ENCODE measurements around the gene TRPM3. TPM values are rescaled to one million over a fixed set of nuclear protein-coding genes. Genes with fewer than 3 reads are reported as not detected.

The TRPM3 gene
- total RNA-seq, 2 experiments from 2014 or later = not detected

- no peaks in the 10 kb centered on the region for H3K36me3 ChIP-seq (ENCODE audit: insufficient read depth, low read length)
- DNase-seq (no peak), ATAC-seq (ENCODE audit: poor library complexity) (no peak)
- no peak overlapping the region for H3K4me3 Mint-ChIP-seq
- H3K27me3 ChIP-seq (ENCODE audit: control insufficient read depth in 1 of 2, insufficient read depth in 2 of 2, low read length in 2 of 2) = no peaks in the 10 kb centered on the region
- H3K36me3 Mint-ChIP-seq (ENCODE audit: low read depth) = no peaks in the 10 kb centered on the region
- H3K9me3 Mint-ChIP-seq = peaks cover 3% of the 10 kb centered on the region
- ChIA-PET CTCF (no interaction called here), POLR2A (no interaction called here)
- no peak overlapping the region for H3K27ac Mint-ChIP-seq
- intact Hi-C loops (cut with DNase I, micrococcal nuclease) = no loop called here
- H3K4me3 ChIP-seq (ENCODE audit: low read length) = no peak overlapping the region
- TF ChIP-seq, protein P1, sequence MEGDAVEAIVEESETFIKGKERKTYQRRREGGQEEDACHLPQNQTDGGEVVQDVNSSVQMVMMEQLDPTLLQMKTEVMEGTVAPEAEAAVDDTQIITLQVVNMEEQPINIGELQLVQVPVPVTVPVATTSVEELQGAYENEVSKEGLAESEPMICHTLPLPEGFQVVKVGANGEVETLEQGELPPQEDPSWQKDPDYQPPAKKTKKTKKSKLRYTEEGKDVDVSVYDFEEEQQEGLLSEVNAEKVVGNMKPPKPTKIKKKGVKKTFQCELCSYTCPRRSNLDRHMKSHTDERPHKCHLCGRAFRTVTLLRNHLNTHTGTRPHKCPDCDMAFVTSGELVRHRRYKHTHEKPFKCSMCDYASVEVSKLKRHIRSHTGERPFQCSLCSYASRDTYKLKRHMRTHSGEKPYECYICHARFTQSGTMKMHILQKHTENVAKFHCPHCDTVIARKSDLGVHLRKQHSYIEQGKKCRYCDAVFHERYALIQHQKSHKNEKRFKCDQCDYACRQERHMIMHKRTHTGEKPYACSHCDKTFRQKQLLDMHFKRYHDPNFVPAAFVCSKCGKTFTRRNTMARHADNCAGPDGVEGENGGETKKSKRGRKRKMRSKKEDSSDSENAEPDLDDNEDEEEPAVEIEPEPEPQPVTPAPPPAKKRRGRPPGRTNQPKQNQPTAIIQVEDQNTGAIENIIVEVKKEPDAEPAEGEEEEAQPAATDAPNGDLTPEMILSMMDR (IDR thresholded peaks at IDR 0.05) = no peak
- no peak overlapping the region for H3K27ac ChIP-seq (ENCODE audit: low read depth in 1 of 2, low read length in 2 of 2)
- no peaks in the 10 kb centered on the region for H3K4me1 Mint-ChIP-seq (ENCODE audit: low read depth)
- no peaks in the 10 kb centered on the region for H3K4me1 ChIP-seq (ENCODE audit: insufficient read depth, low read length)
- H3K9me3 ChIP-seq (ENCODE audit: control insufficient read depth in 1 of 2, insufficient read depth in 1 of 2, low read length in 2 of 2) = no peaks in the 10 kb centered on the region
- H3K27me3 Mint-ChIP-seq = no peaks in the 10 kb centered on the region
These were observed 133.4 kb downstream of the TRPM3 start for GRCh38 chr9:70987986-70988385.

DNA sequence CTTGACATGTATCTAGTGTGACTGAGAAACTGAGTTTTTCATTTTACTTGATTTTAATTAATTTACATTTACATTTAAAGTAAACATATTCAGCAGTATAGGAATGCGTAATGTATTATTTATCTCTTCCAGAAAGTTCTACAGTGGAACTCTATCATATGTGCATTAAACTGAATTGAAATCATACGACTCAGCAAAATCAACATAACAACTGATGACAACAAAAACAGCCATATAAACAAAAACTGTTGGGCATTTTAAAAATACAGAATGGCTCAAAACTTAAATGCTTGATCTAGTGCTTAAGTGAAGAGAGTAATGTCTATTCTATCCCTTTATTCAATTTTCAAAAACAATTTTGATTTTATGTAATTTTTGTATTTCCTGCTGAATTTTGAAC is 134.4 kb downstream of the TRPM3 start:
- ATAC-seq (ENCODE audit: poor library complexity) (no peak), DNase-seq (no peak)
- H3K4me1 Mint-ChIP-seq (ENCODE audit: low read depth) = no peaks in the 10 kb centered on the region
- no peaks in the 10 kb centered on the region for H3K4me1 ChIP-seq (ENCODE audit: insufficient read depth, low read length)
- no peak overlapping the region for H3K27ac ChIP-seq (ENCODE audit: low read depth in 1 of 2, low read length in 2 of 2)
- H3K27me3 Mint-ChIP-seq = no peaks in the 10 kb centered on the region
- H3K27me3 ChIP-seq (ENCODE audit: control insufficient read depth in 1 of 2, insufficient read depth in 2 of 2, low read length in 2 of 2) = no peaks in the 10 kb centered on the region
- ChIA-PET CTCF (no interaction called here), POLR2A (no interaction called here)
- no peak overlapping the region for H3K27ac Mint-ChIP-seq
- intact Hi-C loops (cut with DNase I, micrococcal nuclease) = no loop called here
- no peaks in the 10 kb centered on the region for H3K9me3 ChIP-seq (ENCODE audit: control insufficient read depth in 1 of 2, insufficient read depth in 1 of 2, low read length in 2 of 2)
- H3K36me3 Mint-ChIP-seq (ENCODE audit: low read depth) = no peaks in the 10 kb centered on the region
- no peaks in the 10 kb centered on the region for H3K36me3 ChIP-seq (ENCODE audit: insufficient read depth, low read length)
- H3K4me3 ChIP-seq (ENCODE audit: low read length) = no peak overlapping the region
- TF ChIP-seq, protein P1 (IDR thresholded peaks at IDR 0.05) = no peak
- H3K9me3 Mint-ChIP-seq = peaks cover 3% of the 10 kb centered on the region
- no peak overlapping the region for H3K4me3 Mint-ChIP-seq

DNA sequence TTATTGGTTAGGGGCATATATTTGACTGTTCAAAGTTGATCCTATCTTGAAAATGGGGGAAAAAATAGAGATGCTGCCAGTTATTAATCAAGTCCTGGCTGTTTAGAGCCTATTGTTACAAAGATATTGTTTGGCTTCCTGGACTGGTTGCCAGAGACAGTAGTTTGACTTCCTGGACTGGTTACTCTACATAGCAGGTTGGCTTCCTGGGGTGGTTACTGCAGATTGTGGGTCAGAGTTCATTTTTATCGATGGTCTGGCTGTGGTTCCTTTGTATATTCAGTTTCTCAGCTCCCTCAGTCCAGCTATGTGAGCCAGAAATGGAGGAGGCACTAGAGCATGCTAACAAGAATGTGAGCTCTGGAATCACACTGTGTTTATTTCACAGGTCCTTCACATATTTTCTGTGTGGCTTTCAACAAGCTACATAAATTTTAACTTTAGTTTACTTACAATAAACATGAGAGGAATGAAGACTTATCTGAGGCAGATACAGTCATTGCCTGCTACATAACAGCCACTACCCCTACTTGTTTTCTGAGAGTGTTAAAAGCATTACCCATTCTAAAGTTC is 137.6 kb downstream of the TRPM3 start:
- peaks cover 4% of the 10 kb centered on the region for H3K9me3 Mint-ChIP-seq
- Histone ChIP-seq H3K27ac (ENCODE audit: low read depth in 1 of 2, low read length in 2 of 2) (no peak overlapping the region), H3K27me3 (ENCODE audit: control insufficient read depth in 1 of 2, insufficient read depth in 2 of 2, low read length in 2 of 2) (no peaks in the 10 kb centered on the region), H3K36me3 (ENCODE audit: insufficient read depth, low read length) (no peaks in the 10 kb centered on the region), H3K4me1 (ENCODE audit: insufficient read depth, low read length) (no peaks in the 10 kb centered on the region), H3K9me3 (ENCODE audit: control insufficient read depth in 1 of 2, insufficient read depth in 1 of 2, low read length in 2 of 2) (no peaks in the 10 kb centered on the region), H3K4me3 (ENCODE audit: low read length) (no peak overlapping the region)
- no peaks in the 10 kb centered on the region for H3K4me1 Mint-ChIP-seq (ENCODE audit: low read depth)
- CTCF ChIA-PET = no interaction called here
- TF ChIP-seq, protein P1 (IDR thresholded peaks at IDR 0.05) = no peak
- intact Hi-C loops (cut with DNase I, micrococcal nuclease) = no loop called here
- no peak overlapping the region for H3K4me3 Mint-ChIP-seq
- H3K27ac Mint-ChIP-seq = no peak overlapping the region
- no peaks in the 10 kb centered on the region for H3K27me3 Mint-ChIP-seq
- ATAC-seq (ENCODE audit: poor library complexity) (no peak), DNase-seq (no peak)
- POLR2A ChIA-PET = no interaction called here
- H3K36me3 Mint-ChIP-seq (ENCODE audit: low read depth) = no peaks in the 10 kb centered on the region

Measured in CD4-positive, alpha-beta T cell (primary cell).